HG03469 (cell line): Measurements from ENCODE around the gene NANOGP8.
"Not testable (repeated sequence)": the region's sequence is repeated elsewhere in the genome, so short reads cannot be mapped to it uniquely, and the experiment has no call there.

Source experiments
- ATAC-seq: cut with Tn5 transposase; IDR thresholded peaks from one replicate; pipeline ENCODE4 v1.9.1; 2021; ENCODE audit warnings: mild to moderate bottlenecking, moderate library complexity, moderate number of reproducible peaks; ENCODE audit not compliant: unreplicated experiment

Gene NANOGP8, protein sequence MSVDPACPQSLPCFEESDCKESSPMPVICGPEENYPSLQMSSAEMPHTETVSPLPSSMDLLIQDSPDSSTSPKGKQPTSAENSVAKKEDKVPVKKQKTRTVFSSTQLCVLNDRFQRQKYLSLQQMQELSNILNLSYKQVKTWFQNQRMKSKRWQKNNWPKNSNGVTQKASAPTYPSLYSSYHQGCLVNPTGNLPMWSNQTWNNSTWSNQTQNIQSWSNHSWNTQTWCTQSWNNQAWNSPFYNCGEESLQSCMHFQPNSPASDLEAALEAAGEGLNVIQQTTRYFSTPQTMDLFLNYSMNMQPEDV

DNA sequence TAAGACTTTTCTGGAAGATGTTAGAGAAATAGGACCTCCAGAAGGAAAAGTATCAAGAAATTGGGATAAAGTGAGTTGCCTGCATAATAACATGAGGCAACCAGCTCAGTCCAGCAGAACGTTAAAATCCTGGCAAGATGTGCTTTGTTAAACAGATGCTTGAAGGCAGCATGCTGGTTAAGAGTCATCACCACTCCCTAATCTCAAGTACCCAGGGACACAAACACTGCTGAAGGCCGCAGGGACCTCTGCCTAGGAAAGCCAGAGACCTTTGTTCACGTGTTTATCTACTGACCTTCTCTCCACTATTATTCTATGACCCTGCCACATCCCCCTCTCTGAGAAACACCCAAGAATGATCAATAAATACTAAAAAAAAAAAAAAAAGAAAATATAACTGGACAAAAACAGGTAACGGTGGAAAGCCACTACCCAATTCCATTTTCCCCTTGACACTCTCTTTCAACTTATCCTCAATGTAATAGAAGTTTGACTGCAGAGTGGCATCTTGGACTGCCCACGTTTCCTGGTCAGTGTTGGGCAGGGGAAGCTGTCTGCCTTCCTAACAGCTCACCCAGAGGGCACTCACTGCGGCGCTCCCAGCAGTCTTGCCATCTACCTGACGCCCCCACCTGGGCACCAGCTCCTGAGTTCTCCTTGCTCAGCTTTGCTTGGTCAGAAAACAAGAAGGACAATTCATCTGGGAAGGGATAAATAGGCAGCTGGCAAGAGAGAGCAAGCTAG lies at the start of gene NANOGP8:
NANOGP8 (minus strand) TSS at position 120 of the 744 bp plus-strand sequence. CDS start 185 bp downstream, outside the sequence.
- not testable (repeated sequence) for ATAC-seq

DNA sequence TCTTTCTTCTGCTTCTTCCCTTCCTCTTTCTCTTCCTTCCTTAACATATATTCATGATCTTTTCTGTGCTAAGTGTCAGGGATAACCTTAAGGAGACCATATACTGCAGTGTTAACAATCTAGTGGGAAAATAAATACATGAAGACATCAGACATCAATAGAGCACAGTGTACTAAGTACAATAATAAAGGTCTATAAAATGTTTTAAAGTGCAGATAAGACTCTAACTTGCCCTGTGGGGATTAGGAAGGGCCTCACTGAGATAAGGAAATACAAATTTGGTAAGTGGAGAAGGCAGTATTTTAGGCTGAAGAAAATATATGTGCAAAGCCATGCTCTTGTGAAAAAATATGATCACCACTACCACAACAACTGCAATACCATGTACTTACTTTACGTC lies 49.2 kb upstream of the NANOGP8 start:
- no peak for ATAC-seq

DNA sequence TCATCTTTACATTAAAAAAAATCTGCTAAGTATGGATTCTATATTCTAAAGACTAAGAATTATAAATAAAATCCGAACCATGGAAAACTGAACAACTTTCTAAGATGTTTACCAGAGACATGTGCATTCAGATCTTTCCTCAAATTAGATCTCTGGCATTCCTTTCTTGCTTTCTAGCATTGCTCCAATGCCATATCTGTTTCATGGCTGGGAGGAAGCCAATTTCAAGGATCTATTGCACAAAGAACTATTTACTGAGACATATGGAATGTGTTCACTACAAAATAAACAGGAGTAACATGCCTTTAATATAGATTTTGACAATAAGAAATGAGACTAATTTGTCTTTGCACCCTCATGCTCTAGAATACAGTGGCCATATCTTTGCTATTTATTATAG lies 45.1 kb upstream of the NANOGP8 start:
- no peak for ATAC-seq

DNA sequence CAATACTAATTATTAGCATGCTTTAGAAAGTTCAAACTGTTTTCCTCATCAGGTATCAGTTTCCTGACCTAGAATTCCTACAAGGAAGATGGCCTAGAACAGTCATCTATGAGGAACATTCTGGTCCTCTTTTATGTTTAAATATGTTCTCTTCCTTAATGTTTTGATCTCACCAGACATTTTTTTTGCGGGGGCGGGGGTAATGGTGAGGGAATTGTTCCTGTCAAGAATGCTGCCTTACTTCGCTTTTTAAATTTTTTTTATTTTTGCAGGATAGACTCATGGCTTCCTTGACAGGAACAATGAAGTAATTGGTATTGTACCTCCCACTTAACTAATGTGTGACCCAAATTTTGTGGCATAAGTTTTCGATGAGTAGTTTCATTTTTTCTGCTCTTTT lies 44.3 kb upstream of the NANOGP8 start:
- ATAC-seq: no peak

DNA sequence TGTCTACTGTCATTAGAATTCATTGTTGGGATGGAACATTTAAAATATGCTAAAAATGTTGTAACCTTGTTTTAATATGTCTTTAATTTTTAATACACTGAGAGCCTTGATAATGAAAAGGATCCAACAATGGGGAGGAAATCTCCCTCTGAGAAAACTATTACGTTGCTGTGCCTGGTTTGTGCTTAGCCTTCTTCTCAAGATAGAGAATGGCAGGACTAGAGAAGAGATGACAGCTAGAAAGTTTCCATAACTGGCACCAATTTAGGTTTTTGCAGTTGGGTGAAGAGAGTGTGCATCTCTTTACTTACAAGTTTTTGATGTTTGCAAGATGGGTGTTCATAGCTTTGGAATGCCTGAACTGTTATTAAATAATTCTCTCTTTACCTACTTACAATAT lies 42.6 kb upstream of the NANOGP8 start:
- ATAC-seq: no peak

DNA sequence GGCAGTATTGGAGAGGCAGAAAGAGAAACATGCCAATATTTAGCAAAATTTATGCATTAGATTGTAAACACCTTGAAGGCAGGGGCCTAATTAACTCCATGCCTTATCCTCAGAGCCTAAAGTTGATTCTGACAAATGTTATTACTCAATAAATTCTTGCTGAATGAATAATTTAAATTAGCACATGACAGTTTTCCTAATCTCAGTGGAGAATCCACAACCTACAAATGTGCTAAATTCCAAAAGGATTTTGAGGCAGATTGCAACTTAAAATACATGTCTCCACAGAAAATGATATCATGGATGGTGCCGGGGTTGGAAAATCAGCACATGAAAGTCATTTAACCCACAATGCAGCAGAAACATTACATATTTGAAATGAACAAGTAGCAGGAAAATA lies 41.1 kb upstream of the NANOGP8 start:
- no peak for ATAC-seq

DNA sequence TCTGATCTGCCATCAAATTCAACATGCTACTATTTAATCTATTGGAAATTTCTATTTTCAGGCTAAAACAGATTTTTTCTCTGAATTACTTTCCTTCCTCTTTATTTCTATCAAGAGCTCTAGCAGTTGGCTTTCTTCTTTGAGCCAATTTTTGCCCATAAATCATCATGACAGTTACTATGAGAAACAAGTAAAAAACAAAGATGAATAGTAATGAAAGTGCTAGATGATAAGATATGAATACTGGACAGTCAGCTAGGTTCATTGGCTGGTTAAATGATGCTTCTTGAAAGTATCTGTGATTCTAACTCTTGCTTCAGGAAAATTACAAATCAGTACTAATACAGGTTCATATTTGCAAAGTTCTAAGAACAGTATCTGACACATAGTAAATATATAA lies 38.6 kb upstream of the NANOGP8 start:
- no peak for ATAC-seq

DNA sequence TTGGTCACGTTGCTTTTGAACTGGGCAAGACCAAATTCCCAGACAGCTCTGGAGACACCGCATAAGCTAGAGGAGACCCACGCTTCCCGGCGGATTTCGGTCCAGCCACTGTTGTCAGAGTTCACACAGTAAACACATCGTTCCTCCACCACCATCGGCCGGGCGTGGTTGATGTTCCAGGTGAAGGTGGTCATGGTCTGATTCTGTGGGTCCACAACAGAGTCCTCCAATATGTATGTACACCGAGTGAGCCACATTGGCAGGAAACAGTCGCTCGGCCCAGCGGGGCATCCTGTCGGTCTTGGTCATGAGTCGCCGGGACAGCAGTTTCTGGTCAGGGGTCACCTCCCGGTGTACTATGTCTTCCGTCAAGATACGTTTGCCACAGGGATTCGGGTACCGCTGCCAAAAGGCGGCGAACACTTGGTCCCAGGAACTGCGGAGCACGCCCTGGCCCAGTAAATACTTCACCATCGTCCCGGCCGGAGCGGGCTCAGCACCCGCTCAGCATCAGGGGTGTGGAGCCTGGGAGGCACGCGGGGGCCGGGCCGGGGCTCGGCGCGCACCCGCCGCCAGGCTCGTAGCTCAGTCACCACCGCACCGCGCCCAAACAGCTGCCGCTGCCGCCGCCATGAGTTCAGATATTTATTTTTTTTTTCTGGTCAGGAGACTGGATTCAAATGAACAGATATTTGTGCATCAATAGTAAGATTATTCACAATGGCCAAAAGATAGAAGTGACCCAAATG lies 36.7 kb upstream of the NANOGP8 start:
- ATAC-seq: no peak

DNA sequence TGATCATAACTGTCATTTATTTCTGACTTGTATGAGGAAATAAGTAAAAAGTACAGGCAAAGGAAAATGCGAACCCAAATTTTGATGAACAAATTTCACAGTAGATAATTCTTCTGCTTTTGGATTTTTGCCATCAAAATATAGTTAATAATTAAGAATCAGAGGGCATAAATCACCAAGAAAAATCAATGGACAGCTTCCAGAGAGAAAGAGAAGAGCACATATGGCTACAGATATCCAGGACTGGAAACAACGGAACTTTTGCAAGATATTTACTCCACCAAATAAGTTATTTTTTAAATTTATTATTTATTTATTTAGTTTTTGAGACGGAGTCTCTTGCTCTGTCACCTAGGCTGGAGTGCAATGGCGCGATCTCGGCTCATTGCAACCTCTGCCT lies 35.1 kb upstream of the NANOGP8 start:
- ATAC-seq: no peak

DNA sequence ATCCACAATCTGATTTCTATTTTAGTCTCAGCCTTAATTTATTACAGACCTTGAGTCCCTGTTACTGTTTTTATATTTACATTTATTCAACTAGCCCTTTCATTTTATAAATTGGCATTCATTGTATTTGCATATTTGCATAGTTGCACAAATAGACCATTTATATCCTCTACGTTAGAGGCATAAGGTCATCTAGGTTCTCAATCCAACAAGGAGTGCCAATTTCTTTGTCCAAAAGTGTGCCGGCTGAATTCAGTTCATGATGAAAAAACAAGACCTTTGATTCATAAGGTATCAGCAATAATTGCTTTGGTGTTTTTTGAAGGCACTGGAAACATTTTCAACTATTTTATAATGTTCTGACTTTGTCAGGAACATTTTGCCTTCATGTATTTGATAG lies 33.9 kb upstream of the NANOGP8 start:
- no peak for ATAC-seq

DNA sequence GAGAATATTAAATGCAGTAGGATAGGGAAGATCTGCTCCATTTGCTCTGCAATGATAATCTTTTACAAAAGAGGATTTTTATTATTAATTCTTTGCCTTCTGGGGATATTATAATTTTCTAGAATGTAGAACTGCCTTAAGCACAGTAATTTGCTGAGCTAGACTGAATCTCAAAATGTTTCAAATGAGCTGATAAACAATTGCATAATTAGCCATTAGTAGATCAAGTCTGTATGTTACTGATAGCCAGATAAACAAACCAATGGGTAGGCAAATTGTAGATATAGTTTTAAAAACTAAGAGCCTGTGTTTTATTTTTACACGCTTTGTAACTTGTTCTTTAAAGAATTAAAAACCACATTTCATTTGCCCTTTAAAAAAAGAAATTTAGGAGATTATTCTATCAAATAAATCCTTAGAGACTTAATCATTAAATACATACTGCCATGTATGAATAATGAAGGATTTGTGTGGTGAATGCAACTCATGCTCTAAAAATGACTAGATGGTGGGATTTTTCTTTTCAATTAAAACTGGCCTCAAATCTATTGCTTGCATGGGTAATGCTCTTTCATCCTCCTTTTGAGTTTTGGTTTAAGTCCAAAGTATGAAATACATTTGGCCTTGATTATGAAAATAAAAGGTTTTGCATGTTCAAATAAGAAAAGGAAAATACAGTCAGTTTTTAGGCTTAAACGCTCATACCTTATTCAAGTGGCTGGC lies 32.6 kb upstream of the NANOGP8 start:
- ATAC-seq: no peak

DNA sequence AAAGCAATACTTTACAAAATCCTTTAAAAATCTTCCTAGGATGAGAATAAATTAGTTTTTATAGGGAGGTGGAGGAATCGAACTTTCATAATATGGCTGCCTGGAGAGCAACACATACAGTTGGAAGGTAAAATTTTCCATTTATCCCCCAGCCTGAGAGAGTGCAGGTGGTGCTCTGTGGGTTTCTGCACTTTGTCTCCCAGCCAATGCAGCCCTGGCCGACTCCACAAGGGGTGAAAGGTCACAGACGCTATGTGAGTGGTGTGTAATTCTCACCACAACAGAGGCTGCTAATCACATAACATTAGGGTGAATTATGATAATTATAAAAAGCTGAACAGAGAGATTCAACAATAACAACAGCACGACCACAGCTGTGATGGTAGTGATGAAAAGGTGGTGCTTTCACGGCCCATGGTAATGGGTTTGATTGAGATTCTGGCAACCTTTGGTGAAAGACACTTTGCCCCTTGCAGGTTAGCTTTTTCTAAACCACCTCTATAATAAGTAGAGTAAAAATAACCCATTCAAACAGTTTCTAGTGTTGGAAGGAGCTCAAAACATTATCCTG lies 30.1 kb upstream of the NANOGP8 start:
- ATAC-seq: no peak

DNA sequence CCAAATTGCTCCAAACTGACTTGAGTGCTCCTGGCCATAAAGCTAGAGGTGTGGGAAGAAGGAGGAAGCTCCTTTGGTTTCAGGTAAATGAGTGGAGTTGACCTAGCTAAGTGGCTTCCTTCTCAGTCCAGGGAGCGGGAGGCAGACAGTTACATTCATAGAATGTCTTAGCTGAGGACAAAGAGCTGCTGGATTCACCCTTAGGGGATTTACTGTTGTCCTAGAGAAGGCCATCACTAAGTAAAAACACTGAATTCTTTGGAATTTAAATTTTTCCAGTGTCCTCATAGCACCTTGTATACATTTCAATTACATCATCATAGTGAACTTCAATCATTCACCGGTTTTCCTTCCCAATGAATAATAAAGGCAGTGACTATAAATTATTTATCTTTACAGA lies 27.3 kb upstream of the NANOGP8 start:
- no peak for ATAC-seq

DNA sequence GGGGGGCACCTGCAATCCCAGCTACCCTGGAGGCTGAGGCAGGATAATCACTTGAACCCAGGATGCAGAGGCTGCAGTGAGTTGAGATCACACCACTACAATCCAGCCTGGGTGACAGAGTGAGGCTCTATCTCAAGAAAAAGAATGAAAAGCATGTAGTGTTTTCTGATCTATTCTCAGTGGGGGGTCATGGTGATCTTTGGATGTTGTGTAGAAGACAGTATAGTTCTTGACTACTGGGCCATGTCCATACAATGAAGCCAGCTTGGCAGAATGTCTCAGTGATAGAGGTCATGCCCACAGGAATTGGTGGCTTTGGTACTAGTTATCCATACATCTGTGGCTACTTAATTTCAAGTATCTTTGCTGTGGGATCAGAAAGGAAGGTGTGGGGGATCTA lies 26.8 kb upstream of the NANOGP8 start:
- ATAC-seq: no peak

DNA sequence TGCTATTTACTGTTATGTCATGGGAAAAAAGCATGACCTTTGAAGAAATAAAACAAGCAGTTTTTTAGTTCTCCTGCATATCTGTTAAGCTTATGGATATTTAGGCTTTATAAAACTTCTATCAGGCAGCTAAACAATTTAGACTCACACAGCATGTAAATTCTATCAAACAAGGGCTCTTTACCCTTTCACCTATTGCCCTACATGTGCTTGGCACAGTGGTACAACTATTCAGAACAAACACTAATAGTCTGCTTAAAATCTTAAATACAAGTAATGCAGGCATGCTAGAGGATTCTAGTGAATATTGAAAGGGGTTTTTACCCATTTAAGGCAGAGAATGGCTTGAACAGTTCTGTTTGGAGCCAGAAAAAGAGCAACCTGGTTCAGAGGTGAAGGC lies 23.4 kb upstream of the NANOGP8 start:
- ATAC-seq: no peak

DNA sequence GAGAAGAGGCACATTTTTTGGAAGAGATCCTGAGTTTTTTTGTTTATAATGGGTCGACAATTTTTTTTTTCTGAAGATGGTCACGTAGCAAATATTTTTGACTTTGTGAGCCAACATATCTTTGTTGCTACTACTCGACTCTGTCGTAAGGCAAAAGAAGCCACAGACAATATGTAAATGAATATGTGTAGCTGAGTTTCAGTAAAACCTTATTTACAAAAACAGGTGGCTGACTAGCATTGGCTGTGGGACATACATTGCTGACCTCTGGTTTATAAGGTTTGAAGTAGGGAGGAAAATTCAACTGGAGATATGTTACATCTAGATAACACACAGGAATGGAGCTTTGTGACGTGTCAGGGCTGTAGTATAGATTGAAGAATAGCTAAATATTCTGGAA lies 22.5 kb upstream of the NANOGP8 start:
- ATAC-seq: no peak

DNA sequence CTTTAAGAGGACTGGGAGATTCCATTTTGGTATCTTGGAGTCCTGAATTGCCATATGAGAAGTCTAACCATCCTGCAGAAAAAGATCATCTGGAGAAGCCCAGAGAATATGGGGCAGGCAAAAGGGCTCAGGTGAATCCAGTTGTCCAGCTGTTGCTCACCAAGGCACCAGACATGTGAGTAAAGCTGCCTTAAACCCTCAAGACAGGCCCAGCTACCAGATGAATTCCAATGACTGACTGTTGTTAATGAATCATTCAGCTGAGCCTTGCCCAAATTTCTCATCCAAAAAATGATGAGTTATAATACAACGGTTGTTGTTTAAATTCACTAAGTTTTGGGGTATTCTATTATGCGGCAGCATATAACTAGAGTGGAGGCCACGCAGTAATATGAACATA lies 22.0 kb upstream of the NANOGP8 start:
- ATAC-seq: no peak

DNA sequence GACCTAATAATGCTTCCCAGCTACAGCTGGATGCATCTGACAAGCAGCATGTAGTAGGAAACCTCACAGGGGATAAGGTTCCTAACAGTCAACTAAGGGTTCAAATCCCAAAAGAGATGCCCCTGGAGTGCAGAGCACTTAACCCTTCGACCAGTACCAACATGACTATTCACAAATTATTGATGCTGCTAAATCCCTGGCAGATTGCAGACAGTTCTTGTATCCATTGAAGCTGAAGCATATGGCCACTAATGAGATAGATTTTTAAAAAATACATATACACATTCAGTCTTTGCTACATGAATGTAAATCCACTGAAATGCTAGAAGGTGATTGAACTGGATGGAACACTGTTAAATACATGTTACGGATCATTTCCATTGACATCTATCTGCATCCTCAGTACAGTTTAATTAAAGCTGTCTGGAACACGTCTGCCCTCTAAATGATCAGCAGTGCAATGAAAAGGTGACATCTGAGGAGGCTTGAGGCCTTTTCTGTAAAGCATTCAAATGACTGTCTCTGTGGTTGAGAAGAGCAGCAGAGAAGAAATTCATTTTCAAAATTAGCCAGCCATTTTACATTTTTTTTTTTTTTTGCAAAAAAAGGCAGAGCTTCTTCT lies 19.5 kb upstream of the NANOGP8 start:
- ATAC-seq: no peak

DNA sequence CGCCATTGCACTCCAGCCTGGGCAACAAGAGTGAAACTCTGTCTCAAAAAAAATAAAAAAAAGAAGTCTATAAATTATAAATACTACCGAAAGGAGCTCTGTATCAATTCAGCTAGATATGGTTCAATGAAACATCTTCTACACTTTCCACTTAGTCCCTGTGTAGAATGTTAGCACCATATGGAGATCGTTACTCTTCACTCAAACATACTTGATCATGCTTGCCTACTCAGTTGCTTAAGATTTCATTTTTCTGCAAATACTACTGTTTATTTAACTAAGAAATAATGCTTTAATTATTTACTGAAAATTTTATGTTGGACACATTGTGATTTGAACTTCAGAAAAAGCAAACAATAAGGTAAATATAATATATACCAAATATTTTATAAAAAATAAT lies 17.1 kb upstream of the NANOGP8 start:
- ATAC-seq: no peak

DNA sequence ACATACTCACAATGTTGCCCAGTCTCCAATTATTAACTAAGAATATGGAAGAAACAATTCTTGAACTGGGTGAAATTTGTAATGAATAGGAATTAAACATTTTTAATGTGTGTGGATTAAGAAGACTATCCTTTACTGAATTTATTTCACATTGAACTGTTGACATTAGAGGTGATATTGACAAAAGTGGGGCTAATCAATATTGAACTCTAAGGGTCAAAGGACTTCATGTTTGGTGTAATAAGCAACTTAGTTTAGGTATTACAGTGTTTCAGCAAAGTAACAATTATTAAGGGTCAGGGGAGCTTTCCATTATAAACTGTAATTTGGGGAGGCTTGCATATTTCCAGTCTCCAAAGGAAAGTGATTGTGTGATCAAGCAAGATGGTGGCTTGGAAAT lies 16.2 kb upstream of the NANOGP8 start:
- no peak for ATAC-seq
